SKM-1 treated with dmso at 0.1 percent for 144 hours (cell line): ENCODE measurements around the gene ANO7.
A peak's percentile ranks its signal among the peaks of the same experiment; 100 is the strongest.

ENCODE experiments used
- DNase-seq: peaks from one replicate; lab custom pipeline; 2025; ENCODE audit not compliant: unreplicated experiment; lab: John Stamatoyannopoulos, UW

Gene ANO7

DNA sequence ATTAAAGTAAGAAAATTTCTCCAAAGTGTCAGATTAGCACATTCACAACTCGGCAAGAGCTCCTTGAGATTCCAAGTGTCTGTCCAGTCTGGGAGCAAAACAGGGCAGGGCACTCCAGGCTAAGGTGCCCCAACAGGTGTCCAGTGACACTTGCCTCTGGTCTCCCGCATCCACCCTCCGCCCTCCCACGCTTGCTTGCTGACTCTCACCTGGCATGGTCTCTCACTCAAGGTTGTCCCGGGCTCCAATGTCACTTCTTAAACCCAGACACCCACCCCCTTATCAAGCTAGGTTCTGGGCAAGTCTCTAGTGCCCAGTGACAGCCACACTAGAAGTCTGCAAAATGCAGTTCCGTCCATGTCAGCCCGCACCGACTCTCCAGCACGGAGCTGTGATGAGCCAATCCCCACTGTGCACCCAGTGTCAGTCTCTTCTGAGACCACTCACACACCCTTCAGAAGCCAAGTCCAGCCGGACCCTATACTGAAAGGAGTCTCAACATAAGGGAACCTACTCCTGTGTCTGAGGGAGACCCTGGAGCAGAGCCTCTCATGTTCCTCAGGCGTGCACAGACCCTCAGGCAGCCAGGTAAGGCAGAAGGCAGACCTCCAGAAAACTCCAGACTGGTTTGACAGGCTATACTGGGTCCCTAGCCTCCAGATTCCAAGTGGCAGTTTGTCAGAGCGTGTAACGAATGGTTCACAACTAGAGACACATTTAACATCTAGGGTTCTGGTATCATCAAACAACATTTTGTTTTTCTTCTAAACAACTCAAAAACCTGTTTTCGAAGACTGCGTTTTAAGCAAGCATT is 81.4 kb downstream of the ANO7 start:
- DNase-seq: no peak

GRCh38 chr2:241270531-241270930 is 82.1 kb downstream of the ANO7 start:
- DNase-seq: no peak

- peak; percentile 32 for DNase-seq
Measured at GRCh38 chr2:241271706-241272302, 83.3 kb downstream of the ANO7 start.

GRCh38 chr2:241272303-241273209 is 84.1 kb downstream of the ANO7 start:
- DNase-seq: no peak

DNA sequence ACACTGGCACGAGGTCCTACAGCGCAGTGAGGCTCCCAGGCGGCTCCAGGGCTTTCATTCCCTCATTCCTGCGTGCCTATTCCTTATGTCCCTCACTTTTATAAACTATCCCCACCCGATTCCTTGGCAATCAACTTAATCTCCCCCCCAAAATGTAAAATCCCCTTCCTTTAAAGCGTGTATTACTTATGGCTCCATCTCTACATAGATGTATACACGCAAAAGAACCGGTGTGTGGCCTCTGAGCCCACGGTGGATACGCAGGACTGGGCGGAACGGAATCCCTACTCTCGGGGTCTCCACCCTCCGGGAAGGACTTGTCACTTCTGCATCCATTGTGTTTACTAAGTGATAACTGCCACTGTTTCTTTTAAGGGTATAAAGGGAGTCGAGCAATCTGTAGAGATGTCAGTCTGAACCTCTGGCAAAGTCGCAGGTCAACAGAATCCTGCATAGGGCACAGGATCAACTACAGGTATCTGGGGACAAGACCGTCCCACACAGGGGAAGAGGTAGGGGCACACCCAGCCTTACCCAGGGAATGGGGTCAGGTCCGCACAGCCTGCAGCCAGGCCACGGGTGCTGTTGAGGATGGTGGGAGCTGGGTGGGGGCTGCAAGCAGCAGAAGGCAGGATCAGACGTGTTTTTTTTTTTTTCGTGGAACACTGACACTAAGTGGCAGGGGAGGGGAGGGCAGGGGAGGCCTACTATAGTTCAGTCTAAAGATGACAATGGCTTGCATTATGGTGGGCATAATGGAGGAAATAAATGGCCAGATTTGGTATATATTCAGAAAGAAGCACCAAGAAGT is 84.9 kb downstream of the ANO7 start:
- no peak for DNase-seq

GRCh38 chr2:241274127-241274526 is 85.7 kb downstream of the ANO7 start:
- no peak for DNase-seq
